Stimulated activated naive CD8-positive, alpha-beta T cell treated with anti-CD3 and anti-CD28 coated beads, Interleukin-15, amount 100 ng/mL, for 72 hours (primary cell): ENCODE results near the gene ALAS2.
"Not testable (repeated sequence)": the region's sequence is repeated elsewhere in the genome, so short reads cannot be mapped to it uniquely, and the experiment has no call there.

Source experiments
- ATAC-seq: fragments of 150-1000 bp; cut with Tn5 transposase; 2 replicates; pipeline ENCODE4 v1.10.0; 2021; ENCODE audit warnings: mild to moderate bottlenecking, moderate library complexity
- DNase-seq, 2 donors: peaks; one replicate each; pipeline ENCODE4 v3.0.0; 2021 to 2022
- H3K27ac Mint-ChIP-seq, 2 donors: one replicate each; pipeline ENCODE4 v1.8.0; 2022; ENCODE audit warnings: mild to moderate bottlenecking in 2 of 2, mixed read lengths in 2 of 2, moderate library complexity in 2 of 2
- H3K27me3 Mint-ChIP-seq: one replicate; pipeline ENCODE4 v1.8.0; 2022; ENCODE audit warnings: mixed read lengths
- H3K4me1 Mint-ChIP-seq: one replicate; pipeline ENCODE4 v1.8.0; 2022; ENCODE audit warnings: mild to moderate bottlenecking, mixed read lengths
- H3K4me3 Mint-ChIP-seq, 2 donors: one replicate each; pipeline ENCODE4 v1.8.0; 2022; ENCODE audit warnings: mild to moderate bottlenecking in 2 of 2, mixed read lengths in 2 of 2, moderate library complexity in 1 of 2
- H3K9me3 Mint-ChIP-seq, 2 donors: one replicate each; pipeline ENCODE4 v1.8.0; 2022; ENCODE audit warnings: mixed read lengths in 2 of 2

ALAS2 gene

DNA sequence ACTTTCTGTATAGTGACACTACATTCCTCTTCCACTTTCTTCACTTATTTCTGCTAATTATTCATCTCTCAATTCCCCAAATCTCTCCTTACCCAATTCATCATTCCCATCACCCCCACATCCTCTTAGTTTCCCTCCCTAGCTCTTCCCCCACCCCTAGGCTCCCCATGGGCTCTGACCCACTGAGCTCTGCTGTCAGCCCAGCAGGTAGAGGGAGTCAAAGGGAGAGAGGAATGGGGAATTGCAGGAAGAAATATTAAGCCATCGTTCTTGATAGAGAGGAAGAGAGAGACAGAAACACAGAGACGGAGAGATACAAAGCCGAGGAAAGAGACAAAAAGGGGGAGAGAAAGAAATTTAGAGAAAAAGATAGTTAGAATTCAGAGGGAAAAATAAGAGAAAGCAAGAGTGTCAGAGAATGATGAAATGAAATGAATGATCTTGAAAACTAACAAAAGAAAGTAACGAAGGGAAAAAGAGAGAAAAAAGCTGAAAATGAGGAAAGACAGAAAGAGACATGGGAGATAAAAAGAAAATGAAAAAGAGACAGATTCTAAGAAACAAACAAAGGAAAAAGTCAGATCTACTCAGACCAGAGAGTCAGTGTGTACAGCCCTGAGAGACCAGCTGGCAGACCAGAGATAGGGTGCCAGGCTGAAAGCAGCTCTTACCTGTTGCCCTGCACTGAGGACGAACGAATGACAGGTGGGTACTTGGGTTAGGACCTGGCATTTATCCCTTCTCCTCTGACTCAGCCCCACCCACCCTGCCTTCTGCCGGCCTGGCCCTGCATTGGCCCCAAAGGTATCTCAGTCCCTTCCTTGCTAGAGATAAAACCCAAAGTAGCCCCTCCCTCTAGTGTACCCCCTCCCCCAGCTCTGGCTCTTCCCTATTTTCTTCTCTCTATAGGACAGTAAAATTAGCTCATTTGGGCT lies at the start of gene ALAS2:
Gene ALAS2 (minus strand): TSS at position 707 of the 935 bp plus-strand sequence. CDS start 4,977 bp downstream, outside the sequence.
- Mint-ChIP-seq H3K4me1 (peaks cover 8% of the 10 kb centered on the region), H3K4me3 (no peak within 1 kb of the TSS), H3K9me3 (no peaks in the 10 kb centered on the region), H3K27ac (peak within 1 kb of the TSS in 1 of 2 donors; percentile 12), H3K27me3 (no peaks in the 10 kb centered on the region)
- ATAC-seq = no peak
- DNase-seq = no peak

GRCh38 chrX:55074851-55075467 lies 44.2 kb upstream of the ALAS2 start, which contains the start of gene PAGE2B:
Gene PAGE2B (plus strand): TSS chrX:55075030. CDS start chrX:55076042, 1,012 bp downstream.
- Mint-ChIP-seq H3K4me1 (no peaks in the 10 kb centered on the region), H3K9me3 (no peaks in the 10 kb centered on the region), H3K27me3 (no peaks in the 10 kb centered on the region), H3K27ac (no peak within 1 kb of the TSS), H3K4me3 (no peak within 1 kb of the TSS)
- DNase-seq = no peak
- no peak for ATAC-seq

- DNase-seq (no peak), ATAC-seq (no peak)
- Mint-ChIP-seq H3K27ac (no peak overlapping the region), H3K4me3 (no peak overlapping the region), H3K9me3 (no peaks in the 10 kb centered on the region), H3K27me3 (no peaks in the 10 kb centered on the region), H3K4me1 (no peaks in the 10 kb centered on the region)
Measured at GRCh38 chrX:55072286-55072685, 41.5 kb upstream of the ALAS2 start.

DNA sequence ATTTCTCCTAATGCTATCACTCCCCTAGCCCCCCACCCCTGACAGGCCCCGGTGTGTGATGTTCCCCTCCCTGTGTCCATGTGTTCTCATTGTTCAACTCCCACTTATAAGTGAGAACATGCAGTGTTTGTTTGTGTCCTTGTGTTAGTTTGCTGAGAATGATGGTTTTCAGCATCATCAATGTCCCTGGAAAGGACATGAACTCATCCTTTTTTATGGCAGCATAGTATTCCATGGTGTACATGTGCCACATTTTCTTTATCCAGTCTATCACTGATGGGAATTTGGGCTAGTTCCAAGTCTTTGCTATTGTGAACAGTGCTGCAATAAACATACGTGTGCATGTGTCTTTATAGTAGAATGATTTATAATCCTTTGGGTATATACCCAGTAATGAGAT lies 36.4 kb upstream of the ALAS2 start:
- not testable (repeated sequence) for H3K27ac Mint-ChIP-seq, H3K9me3 Mint-ChIP-seq, ATAC-seq, H3K4me1 Mint-ChIP-seq, H3K4me3 Mint-ChIP-seq, H3K27me3 Mint-ChIP-seq, DNase-seq

DNA sequence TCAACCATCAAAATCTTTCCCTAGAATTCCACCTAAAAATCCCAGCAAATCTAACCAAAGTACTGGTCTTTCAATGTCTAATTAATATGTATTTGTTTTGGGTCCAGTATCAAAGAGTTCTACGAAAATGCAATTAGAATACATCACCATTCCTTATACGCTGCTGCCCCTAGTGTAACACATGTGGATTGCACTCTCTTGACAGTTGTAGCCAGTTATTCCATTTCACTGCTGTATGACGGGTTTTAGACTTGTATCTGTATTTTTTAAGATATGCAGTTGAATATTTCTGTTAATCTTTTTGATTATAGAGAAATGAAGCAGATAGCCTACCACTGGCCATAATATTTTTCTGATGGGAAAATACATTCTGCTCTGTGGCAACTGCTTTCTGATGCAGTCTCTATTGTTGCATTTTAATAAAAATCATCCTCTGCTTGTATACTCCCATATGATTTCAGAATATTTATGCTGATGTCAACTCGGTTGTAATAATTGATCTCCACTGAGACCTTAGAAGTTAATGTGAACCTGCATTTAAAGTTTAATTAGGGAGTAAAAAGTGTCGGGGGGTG lies 27.0 kb upstream of the ALAS2 start:
- peaks cover 14% of the 10 kb centered on the region for H3K4me1 Mint-ChIP-seq
- no peaks in the 10 kb centered on the region for H3K9me3 Mint-ChIP-seq
- ATAC-seq = no peak
- peak in 1 of 2 donors; percentile 9 for DNase-seq
- H3K27ac Mint-ChIP-seq = peak overlapping the region in 1 of 2 donors; percentile 57
- peak overlapping the region; percentile 72 to 74 for H3K4me3 Mint-ChIP-seq
- no peaks in the 10 kb centered on the region for H3K27me3 Mint-ChIP-seq

- DNase-seq = no peak
- Mint-ChIP-seq H3K27me3 (no peaks in the 10 kb centered on the region), H3K4me3 (peak overlapping the region; percentile 72 to 74), H3K27ac (peak overlapping the region in 1 of 2 donors; percentile 84), H3K9me3 (no peaks in the 10 kb centered on the region), H3K4me1 (peaks cover 14% of the 10 kb centered on the region)
- peak; percentile 50 for ATAC-seq
Measured at GRCh38 chrX:55056820-55057674, 26.3 kb upstream of the ALAS2 start.

GRCh38 chrX:55050599-55050998 lies 19.8 kb upstream of the ALAS2 start:
- ATAC-seq, H3K4me3 Mint-ChIP-seq, DNase-seq, H3K9me3 Mint-ChIP-seq, H3K4me1 Mint-ChIP-seq, H3K27ac Mint-ChIP-seq, H3K27me3 Mint-ChIP-seq: not testable (repeated sequence)

DNA sequence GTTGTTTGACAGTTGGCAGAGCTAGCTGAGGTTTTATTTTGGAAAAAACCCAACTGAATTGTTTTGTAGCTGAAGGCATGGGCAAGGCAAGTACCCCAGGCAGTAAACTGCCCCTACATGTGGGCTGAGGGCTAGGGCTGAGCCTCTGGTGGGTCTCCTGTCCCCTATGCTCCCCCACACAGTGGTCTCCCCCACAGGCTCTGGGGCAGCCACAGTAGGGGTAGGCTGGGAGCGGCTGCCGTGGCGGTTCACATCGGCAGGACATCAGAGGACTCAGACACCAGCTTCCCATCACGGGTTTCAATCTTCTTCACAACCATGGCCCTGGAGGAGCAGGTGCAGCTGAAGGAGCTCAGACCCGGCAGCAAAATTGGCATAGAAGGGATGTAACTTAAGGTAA lies 10.7 kb upstream of the ALAS2 start:
- Mint-ChIP-seq H3K4me1 (no peaks in the 10 kb centered on the region), H3K4me3 (no peak overlapping the region), H3K9me3 (no peaks in the 10 kb centered on the region)

GRCh38 chrX:55039471-55039870 lies 8.7 kb upstream of the ALAS2 start:
- Mint-ChIP-seq H3K4me1 (no peaks in the 10 kb centered on the region), H3K27ac (no peak overlapping the region), H3K9me3 (no peaks in the 10 kb centered on the region), H3K27me3 (no peaks in the 10 kb centered on the region), H3K4me3 (no peak overlapping the region)
- DNase-seq = no peak
- no peak for ATAC-seq

More for the DNA sequence above, 10.7 kb upstream of the ALAS2 start:
- no peak overlapping the region for H3K27ac Mint-ChIP-seq
- ATAC-seq (no peak), DNase-seq (no peak)
- no peaks in the 10 kb centered on the region for H3K27me3 Mint-ChIP-seq

DNA sequence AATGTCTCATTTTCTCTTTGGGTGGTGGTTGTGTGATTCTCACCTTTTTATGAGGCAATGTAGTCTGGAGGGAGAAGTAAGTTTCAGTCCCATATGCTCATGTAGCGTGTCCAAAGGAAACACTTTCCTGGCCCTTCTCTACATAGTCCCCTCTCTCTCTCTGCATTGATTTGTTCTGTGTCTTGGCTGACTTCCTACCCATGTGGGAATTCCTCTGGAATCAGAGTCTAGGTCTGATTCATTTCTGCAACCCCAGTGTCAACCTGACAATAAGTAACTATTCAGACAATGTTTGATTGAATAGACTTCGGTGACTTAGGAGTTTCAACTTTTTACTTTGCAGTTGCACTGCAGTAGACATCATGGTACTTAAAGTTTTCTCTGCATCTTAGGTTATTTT lies 2.7 kb upstream of the ALAS2 start:
- no peaks in the 10 kb centered on the region for H3K9me3 Mint-ChIP-seq
- no peak overlapping the region for H3K4me3 Mint-ChIP-seq
- H3K27me3 Mint-ChIP-seq = no peaks in the 10 kb centered on the region
- H3K27ac Mint-ChIP-seq = no peak overlapping the region
- ATAC-seq = no peak
- DNase-seq = no peak
- no peaks in the 10 kb centered on the region for H3K4me1 Mint-ChIP-seq

DNA sequence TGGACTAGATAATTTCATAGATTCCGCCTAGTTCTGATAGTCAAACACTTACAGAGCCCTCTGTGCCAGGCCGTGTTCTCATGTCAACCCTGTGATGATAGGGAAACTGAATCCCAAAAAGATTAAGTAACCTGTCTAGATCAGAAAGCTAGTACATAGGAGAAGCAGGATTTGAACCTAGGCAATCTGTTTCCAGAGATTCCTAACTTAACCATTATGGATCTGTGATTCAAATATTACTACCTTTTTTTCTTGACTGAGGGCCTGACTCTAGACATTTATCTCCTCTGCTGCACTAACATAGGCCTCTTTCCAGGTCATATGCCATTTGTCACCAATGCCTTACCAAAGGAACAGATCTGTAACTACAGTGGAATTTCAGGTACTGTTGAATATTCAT lies 1.5 kb downstream of the ALAS2 start:
- no peak overlapping the region for H3K27ac Mint-ChIP-seq
- DNase-seq = no peak
- no peaks in the 10 kb centered on the region for H3K27me3 Mint-ChIP-seq
- no peak overlapping the region for H3K4me3 Mint-ChIP-seq
- ATAC-seq = no peak
- H3K4me1 Mint-ChIP-seq = peaks cover 8% of the 10 kb centered on the region
- no peaks in the 10 kb centered on the region for H3K9me3 Mint-ChIP-seq

DNA sequence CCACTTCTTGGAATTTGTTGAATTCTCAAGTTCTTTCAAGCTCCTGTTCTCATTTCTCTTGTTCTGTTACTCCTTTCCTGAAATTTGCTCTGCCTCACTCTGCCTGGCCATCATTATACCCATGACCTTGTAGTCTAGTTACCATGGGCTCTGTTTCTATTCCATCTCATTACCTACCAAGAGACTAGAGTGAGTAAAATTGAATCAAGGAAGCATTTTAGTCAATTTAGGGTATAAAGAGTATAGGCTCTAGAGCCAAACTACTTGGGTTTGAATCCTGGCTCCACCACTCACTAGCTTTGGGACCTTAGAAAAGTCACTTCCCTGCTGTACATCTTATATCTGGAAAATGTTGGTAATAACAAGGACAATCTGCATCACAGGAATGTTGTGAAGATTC lies 2.2 kb downstream of the ALAS2 start:
- no peak for DNase-seq
- H3K4me3 Mint-ChIP-seq = no peak overlapping the region
- no peaks in the 10 kb centered on the region for H3K9me3 Mint-ChIP-seq
- peaks cover 8% of the 10 kb centered on the region for H3K4me1 Mint-ChIP-seq
- H3K27ac Mint-ChIP-seq = no peak overlapping the region
- H3K27me3 Mint-ChIP-seq = no peaks in the 10 kb centered on the region
- no peak for ATAC-seq

DNA sequence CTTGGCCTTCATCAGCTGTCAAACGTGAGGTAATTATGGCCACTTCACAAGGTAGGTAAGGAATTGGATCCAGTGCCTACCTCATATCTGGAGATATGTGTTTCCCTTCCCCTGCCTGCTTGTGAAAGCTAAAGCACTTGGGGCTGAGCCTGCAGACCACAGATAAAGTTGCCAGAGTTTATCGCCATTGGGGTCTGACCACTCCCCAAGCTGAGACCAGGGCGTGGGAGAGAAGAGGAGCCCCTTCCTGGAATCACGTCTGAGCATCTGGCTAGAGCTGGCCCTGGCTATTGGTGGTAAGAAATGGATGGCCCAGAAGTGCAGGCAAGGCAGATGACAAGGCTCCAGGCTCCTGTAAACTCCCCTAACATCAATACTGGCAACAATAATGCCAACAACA lies 2.7 kb downstream of the ALAS2 start:
- Mint-ChIP-seq H3K4me3 (no peak overlapping the region), H3K9me3 (no peaks in the 10 kb centered on the region), H3K27ac (no peak overlapping the region), H3K27me3 (no peaks in the 10 kb centered on the region), H3K4me1 (peaks cover 8% of the 10 kb centered on the region)
- DNase-seq (no peak), ATAC-seq (no peak)

DNA sequence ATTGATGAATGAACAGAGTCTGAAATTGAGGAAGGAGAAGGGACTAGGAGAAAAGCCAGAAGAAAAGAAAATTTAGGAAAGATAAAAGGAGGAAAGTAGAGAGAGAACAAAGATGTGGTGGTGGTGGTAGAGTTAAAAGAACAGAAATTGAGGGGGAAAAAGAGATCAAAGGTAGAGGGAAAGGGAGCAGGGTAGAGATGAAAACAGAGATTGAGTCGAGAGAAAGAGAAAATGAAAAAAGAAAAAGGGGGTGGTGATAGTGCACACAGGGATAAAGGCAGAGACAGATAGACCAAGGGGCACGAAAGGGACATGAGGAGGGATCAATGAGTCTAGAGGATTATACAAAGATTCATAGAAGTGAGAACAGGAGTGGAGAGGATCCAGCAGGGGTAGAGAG lies 3.9 kb downstream of the ALAS2 start:
- Mint-ChIP-seq H3K9me3 (no peaks in the 10 kb centered on the region), H3K27me3 (no peaks in the 10 kb centered on the region), H3K4me1 (peaks cover 8% of the 10 kb centered on the region), H3K27ac (peak overlapping the region in 1 of 2 donors; percentile 64), H3K4me3 (no peak overlapping the region)
- DNase-seq (no peak), ATAC-seq (no peak)

GRCh38 chrX:55026143-55026542 lies 4.6 kb downstream of the ALAS2 start:
- ATAC-seq = no peak
- H3K9me3 Mint-ChIP-seq = no peaks in the 10 kb centered on the region
- peaks cover 8% of the 10 kb centered on the region for H3K4me1 Mint-ChIP-seq
- H3K27me3 Mint-ChIP-seq = no peaks in the 10 kb centered on the region
- no peak overlapping the region for H3K4me3 Mint-ChIP-seq
- H3K27ac Mint-ChIP-seq = no peak overlapping the region
- DNase-seq = no peak
